Activated CD4-positive, alpha-beta T cell treated with anti-CD3 and anti-CD28 coated beads, Interleukin-2, Interleukin-4, amounts not matched to agents 100 ng/mL and 50 ng/mL, durations not matched to agents 16 hours and 8 hours (primary cell): ENCODE results near the gene SPDEF.

ENCODE experiments used
- DNase-seq: peaks from one replicate; pipeline ENCODE4 v3.0.0-alpha.2; 2020; ENCODE audit warnings: low spot score

Gene SPDEF

GRCh38 chr6:34544776-34545471, 11.2 kb downstream of the SPDEF start:
- no peak for DNase-seq

- no peak for DNase-seq
Measured at GRCh38 chr6:34544052-34544604, 12.0 kb downstream of the SPDEF start.

GRCh38 chr6:34543421-34543820, 12.7 kb downstream of the SPDEF start:
- DNase-seq: no peak

GRCh38 chr6:34540841-34541240, 15.3 kb downstream of the SPDEF start:
- no peak for DNase-seq

- DNase-seq: no peak
Measured at GRCh38 chr6:34540222-34540621, 15.9 kb downstream of the SPDEF start.

- DNase-seq: no peak
Measured at GRCh38 chr6:34539181-34539580, 16.9 kb downstream of the SPDEF start.

GRCh38 chr6:34538581-34538980, 17.5 kb downstream of the SPDEF start:
- DNase-seq: no peak

- no peak for DNase-seq
Measured at GRCh38 chr6:34537922-34538550, 18.1 kb downstream of the SPDEF start.

GRCh38 chr6:34536959-34537848, 18.9 kb downstream of the SPDEF start:
- DNase-seq: no peak

- no peak for DNase-seq
Measured at GRCh38 chr6:34536251-34536958, 19.7 kb downstream of the SPDEF start.

GRCh38 chr6:34535646-34536045, 20.5 kb downstream of the SPDEF start:
- no peak for DNase-seq

GRCh38 chr6:34535199-34535598, 20.9 kb downstream of the SPDEF start:
- no peak for DNase-seq

GRCh38 chr6:34534656-34535055, 21.5 kb downstream of the SPDEF start:
- no peak for DNase-seq

GRCh38 chr6:34534146-34534545, 22.0 kb downstream of the SPDEF start:
- no peak for DNase-seq

GRCh38 chr6:34532230-34532629, 23.9 kb downstream of the SPDEF start:
- DNase-seq: no peak

GRCh38 chr6:34531580-34532201, 24.4 kb downstream of the SPDEF start:
- DNase-seq: no peak

GRCh38 chr6:34530753-34531365, 25.3 kb downstream of the SPDEF start:
- no peak for DNase-seq

GRCh38 chr6:34529665-34530327, 26.3 kb downstream of the SPDEF start:
- DNase-seq: no peak

- no peak for DNase-seq
Measured at GRCh38 chr6:34528996-34529664, 27.0 kb downstream of the SPDEF start.
